H9 (cell line): ENCODE data around the gene LRRC14B. TPM values are rescaled to one million over a fixed set of nuclear protein-coding genes. Genes with fewer than 3 reads are reported as not detected.
"Not testable (repeated sequence)": the region's sequence is repeated elsewhere in the genome, so short reads cannot be mapped to it uniquely, and the experiment has no call there.

Source experiments
- DNase-seq: peaks from one replicate; pipeline ENCODE4 v3.0.0-alpha.2; 2017
- H2AFZ ChIP-seq: one replicate; pipeline ENCODE4 v1.6.1; 2013; ENCODE audit warnings: mild to moderate bottlenecking, low read length, control low read depth, moderate library complexity
- H2AK5ac ChIP-seq: 2 replicates; pipeline ENCODE4 v1.6.1; 2013; ENCODE audit warnings: low read length, control low read depth, mixed read lengths; ENCODE audit not compliant: insufficient read length
- H2BK120ac ChIP-seq: one replicate; pipeline ENCODE4 v1.6.1; 2013; ENCODE audit warnings: low read depth, mild to moderate bottlenecking, low read length, control low read depth, inconsistent platforms; ENCODE audit not compliant: poor library complexity, severe bottlenecking
- H2BK12ac ChIP-seq: 2 replicates; pipeline ENCODE4 v1.6.1; 2013; ENCODE audit warnings: low read length, control low read depth, mixed read lengths, low read depth; ENCODE audit not compliant: insufficient read length
- H2BK15ac ChIP-seq: 2 replicates; pipeline ENCODE4 v1.6.1; 2013; ENCODE audit warnings: low read depth, low read length, control low read depth
- H2BK20ac ChIP-seq: one replicate; pipeline ENCODE4 v1.6.1; 2013; ENCODE audit warnings: low read depth, mild to moderate bottlenecking, low read length, control low read depth, inconsistent platforms; ENCODE audit not compliant: poor library complexity, severe bottlenecking
- H2BK5ac ChIP-seq: 2 replicates; pipeline ENCODE4 v1.6.1; 2013; ENCODE audit warnings: low read length, control low read depth, mixed read lengths; ENCODE audit not compliant: insufficient read length
- H3K14ac ChIP-seq: 2 replicates; pipeline ENCODE4 v1.6.1; 2013; ENCODE audit warnings: low read length, control low read depth; ENCODE audit not compliant: insufficient read depth
- H3K18ac ChIP-seq: 2 replicates; pipeline ENCODE4 v1.6.1; 2013; ENCODE audit warnings: low read depth, mild to moderate bottlenecking, mixed read lengths, low read length, control low read depth; ENCODE audit not compliant: insufficient read length
- H3K23ac ChIP-seq: 2 replicates; pipeline ENCODE4 v1.6.1; 2013; ENCODE audit warnings: low read length, control low read depth, mixed read lengths, low read depth; ENCODE audit not compliant: insufficient read length
- H3K23me2 ChIP-seq: 2 replicates; pipeline ENCODE4 v1.6.1; 2013; ENCODE audit warnings: low read depth, mild to moderate bottlenecking, mixed read lengths, low read length, control low read depth; ENCODE audit not compliant: insufficient read length, poor library complexity, severe bottlenecking
- H3K27ac ChIP-seq: 2 replicates; pipeline ENCODE4 v1.5.1; 2013; ENCODE audit warnings: low read length, control low read depth, mixed read lengths, low read depth; ENCODE audit not compliant: insufficient read length
- H3K27me3 ChIP-seq: 2 replicates; pipeline ENCODE4 v1.6.1; 2013; ENCODE audit warnings: low read length, control low read depth, inconsistent platforms; ENCODE audit not compliant: insufficient read depth
- H3K4ac ChIP-seq: 2 replicates; pipeline ENCODE4 v1.6.1; 2013; ENCODE audit warnings: low read depth, mild to moderate bottlenecking, control low read depth, inconsistent platforms, low read length, moderate library complexity
- H3K4me1 ChIP-seq: 2 replicates; pipeline ENCODE4 v1.6.1; 2013; ENCODE audit warnings: low read length, control low read depth, inconsistent platforms; ENCODE audit not compliant: insufficient read depth
- H3K4me2 ChIP-seq: 2 replicates; pipeline ENCODE4 v1.6.1; 2013; ENCODE audit warnings: low read length, control low read depth, mixed read lengths; ENCODE audit not compliant: insufficient read length, insufficient read depth
- H3K56ac ChIP-seq: 2 replicates; pipeline ENCODE4 v1.6.1; 2013; ENCODE audit warnings: low read depth, mild to moderate bottlenecking, mixed read lengths, low read length, control low read depth; ENCODE audit not compliant: insufficient read length
- H3K79me1 ChIP-seq: 2 replicates; pipeline ENCODE4 v1.6.1; 2013; ENCODE audit warnings: low read depth, mild to moderate bottlenecking, moderate library complexity, low read length, control low read depth, inconsistent platforms; ENCODE audit not compliant: insufficient read depth, poor library complexity, severe bottlenecking
- H3K79me2 ChIP-seq: 2 replicates; pipeline ENCODE4 v1.6.1; 2013; ENCODE audit warnings: low read length, control low read depth, inconsistent platforms; ENCODE audit not compliant: insufficient read depth
- H3K9ac ChIP-seq: 2 replicates; pipeline ENCODE4 v1.6.1; 2013; ENCODE audit warnings: low read length, control low read depth, mixed read lengths; ENCODE audit not compliant: insufficient read length; ENCODE audit errors: extremely low read depth
- H3K9me3 ChIP-seq: one replicate; pipeline ENCODE4 v1.6.1; 2013; ENCODE audit warnings: low read depth, low read length, inconsistent platforms; ENCODE audit not compliant: control insufficient read depth
- H3T11ph ChIP-seq: one replicate; pipeline ENCODE4 v1.6.1; 2013; ENCODE audit warnings: mild to moderate bottlenecking, low read length, control low read depth, inconsistent platforms
- H4K20me1 ChIP-seq: one replicate; pipeline ENCODE4 v1.6.1; 2013; ENCODE audit not compliant: control insufficient read depth, insufficient read length, insufficient read depth
- H4K5ac ChIP-seq: 2 replicates; pipeline ENCODE4 v1.6.1; 2013; ENCODE audit warnings: low read depth, mild to moderate bottlenecking, mixed read lengths, low read length, control low read depth; ENCODE audit not compliant: insufficient read length
- H4K8ac ChIP-seq: replicated peaks from 2 replicates; pipeline ENCODE4 v1.6.1; 2013; ENCODE audit warnings: low read length, control low read depth, mixed read lengths, low read depth; ENCODE audit not compliant: insufficient read length
- H4K91ac ChIP-seq: 2 replicates; pipeline ENCODE4 v1.6.1; 2013; ENCODE audit warnings: low read depth, mild to moderate bottlenecking, moderate library complexity, mixed read lengths, low read length, control low read depth; ENCODE audit not compliant: insufficient read length
- H3K27ac Mint-ChIP-seq, 3 experiments: 2 replicates in 2 of 3; 3 replicates in 1 of 3; pipeline ENCODE4 v1.8.0; 2020 to 2021; ENCODE audit warnings: mixed read lengths in 3 of 3, mild to moderate bottlenecking in 1 of 3, moderate library complexity in 1 of 3
- H3K27me3 Mint-ChIP-seq: 2 replicates; pipeline ENCODE4 v1.8.0; 2021; ENCODE audit warnings: low read depth, mild to moderate bottlenecking, moderate library complexity, mixed read lengths
- H3K36me3 Mint-ChIP-seq, 3 experiments: 2 replicates in 2 of 3; 3 replicates in 1 of 3; pipeline ENCODE4 v1.8.0; 2020 to 2021; ENCODE audit warnings: low read depth in 3 of 3, mixed read lengths in 3 of 3; ENCODE audit not compliant: insufficient read depth in 1 of 3
- H3K4me1 Mint-ChIP-seq, 2 experiments: 2 replicates each; pipeline ENCODE4 v1.8.0; 2020; ENCODE audit warnings: mixed read lengths in 2 of 2
- H3K4me3 Mint-ChIP-seq, 2 experiments: 2 replicates in 1 of 2; 3 replicates in 1 of 2; pipeline ENCODE4 v1.8.0; 2020 to 2021; ENCODE audit warnings: mild to moderate bottlenecking in 2 of 2, mixed read lengths in 2 of 2, moderate library complexity in 1 of 2
- H3K9me3 Mint-ChIP-seq, 2 experiments: 2 replicates in 1 of 2; 3 replicates in 1 of 2; pipeline ENCODE4 v1.8.0; 2020; ENCODE audit warnings: mild to moderate bottlenecking in 2 of 2, mixed read lengths in 2 of 2, moderate library complexity in 1 of 2
- WGBS: extraction: QIAGEN DNeasy Blood & Tissue Kit; methylation state at CpG from one replicate; pipeline ENCODE4 v1.1.7; 2013; ENCODE audit warnings: missing lambda C conversion rate, low lambda C conversion rate, mixed read lengths; ENCODE audit not compliant: insufficient read length; ENCODE audit errors: extremely low coverage; 5-methylcytosine and 5-hydroxymethylcytosine counted together
- total RNA-seq: library from RNA; stranded (reverse); gene quantifications from 2 replicates; pipeline ENCODE4 v1.2.1, GENCODE V29; 2021

The LRRC14B gene
- total RNA-seq, 1 experiment from 2014 or later: not detected

DNA sequence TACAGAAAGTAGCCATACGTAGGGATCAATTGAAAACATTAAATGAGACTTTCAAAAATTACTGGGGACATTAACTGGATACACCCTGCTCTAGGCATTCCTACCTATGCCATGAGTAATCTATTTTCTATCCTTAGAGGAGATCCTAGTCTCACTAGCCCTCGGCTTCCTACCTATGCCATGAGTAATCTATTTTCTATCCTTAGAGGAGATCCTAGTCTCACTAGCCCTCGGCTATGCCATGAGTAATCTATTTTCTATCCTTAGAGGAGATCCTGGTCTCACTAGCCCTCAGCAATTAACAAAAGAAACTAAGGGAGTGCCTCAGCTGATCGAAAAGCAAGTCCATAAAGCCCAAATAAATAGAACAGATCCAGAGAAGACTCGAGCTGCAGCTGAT is 54.4 kb downstream of the LRRC14B start:
- Mint-ChIP-seq H3K9me3 (peaks cover 29 to 33% of the 10 kb centered on the region in 2 experiments), H3K36me3 (peaks cover 81 to 91% (median 86%) of the 10 kb centered on the region in 3 experiments)
- not testable (repeated sequence) for H3K4me1 Mint-ChIP-seq, H3K27me3 ChIP-seq, H3K23ac ChIP-seq, H3K9ac ChIP-seq, H3K56ac ChIP-seq, DNase-seq, H2AFZ ChIP-seq, H3K27ac ChIP-seq, H3K4me1 ChIP-seq, H4K20me1 ChIP-seq, H2BK120ac ChIP-seq, H4K5ac ChIP-seq, H3K4ac ChIP-seq, H4K91ac ChIP-seq, H3K79me1 ChIP-seq, H3K27me3 Mint-ChIP-seq, H2BK15ac ChIP-seq, H4K8ac ChIP-seq, H2BK12ac ChIP-seq, H3T11ph ChIP-seq, H3K4me3 Mint-ChIP-seq, H2BK5ac ChIP-seq, H2BK20ac ChIP-seq, H3K27ac Mint-ChIP-seq, H3K23me2 ChIP-seq, H3K4me2 ChIP-seq, H3K14ac ChIP-seq, H2AK5ac ChIP-seq, H3K79me2 ChIP-seq, H3K18ac ChIP-seq
- no CpG with 5 or more reads among the region's 5 CpGs for WGBS
- peaks cover 19% of the 10 kb centered on the region for H3K9me3 ChIP-seq

Other genes starting within 250 kb of the LRRC14B start
- gene PLEKHG4B, start 99.3 kb upstream of the LRRC14B start, total RNA-seq: 41.9 and 44.3 TPM in 2 replicates
- gene CCDC127, start 26.7 kb downstream of the LRRC14B start, total RNA-seq: 9.0 and 9.4 TPM in 2 replicates
- 78.7 and 84.8 TPM in 2 replicates for gene SDHA, start 26.8 kb downstream of the LRRC14B start, total RNA-seq
- gene PDCD6, start 80.2 kb downstream of the LRRC14B start, total RNA-seq: 84.9 and 91.5 TPM in 2 replicates
- gene AHRR, start 130.2 kb downstream of the LRRC14B start, total RNA-seq: 1.7 and 2.2 TPM in 2 replicates